ENCODE data around the gene HDHD5.

DNA sequence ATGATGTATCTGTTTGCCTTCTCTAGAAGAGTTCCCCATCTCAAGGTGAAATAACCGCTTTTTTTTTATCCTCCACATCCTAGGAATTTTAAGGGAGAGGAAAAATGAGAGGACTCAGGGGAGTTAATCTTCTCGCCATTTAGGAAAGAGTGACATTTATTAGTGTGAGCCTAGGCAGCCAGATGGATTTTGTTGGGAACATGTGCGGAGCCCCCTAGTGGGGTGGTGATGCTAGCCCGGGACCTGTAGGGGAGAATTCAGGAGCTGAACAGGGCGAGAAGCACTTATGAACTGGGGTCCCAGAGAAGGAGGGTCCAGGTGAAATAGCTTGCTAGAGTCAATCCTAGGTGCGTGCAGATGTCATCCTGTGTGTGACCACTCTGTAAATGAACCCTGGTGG, 63.5 kb downstream of the HDHD5 start:
- TF ChIP-seq POLR2A (IDR thresholded peaks at IDR 0.05) = no peak
- TF ChIP-seq, protein P1, sequence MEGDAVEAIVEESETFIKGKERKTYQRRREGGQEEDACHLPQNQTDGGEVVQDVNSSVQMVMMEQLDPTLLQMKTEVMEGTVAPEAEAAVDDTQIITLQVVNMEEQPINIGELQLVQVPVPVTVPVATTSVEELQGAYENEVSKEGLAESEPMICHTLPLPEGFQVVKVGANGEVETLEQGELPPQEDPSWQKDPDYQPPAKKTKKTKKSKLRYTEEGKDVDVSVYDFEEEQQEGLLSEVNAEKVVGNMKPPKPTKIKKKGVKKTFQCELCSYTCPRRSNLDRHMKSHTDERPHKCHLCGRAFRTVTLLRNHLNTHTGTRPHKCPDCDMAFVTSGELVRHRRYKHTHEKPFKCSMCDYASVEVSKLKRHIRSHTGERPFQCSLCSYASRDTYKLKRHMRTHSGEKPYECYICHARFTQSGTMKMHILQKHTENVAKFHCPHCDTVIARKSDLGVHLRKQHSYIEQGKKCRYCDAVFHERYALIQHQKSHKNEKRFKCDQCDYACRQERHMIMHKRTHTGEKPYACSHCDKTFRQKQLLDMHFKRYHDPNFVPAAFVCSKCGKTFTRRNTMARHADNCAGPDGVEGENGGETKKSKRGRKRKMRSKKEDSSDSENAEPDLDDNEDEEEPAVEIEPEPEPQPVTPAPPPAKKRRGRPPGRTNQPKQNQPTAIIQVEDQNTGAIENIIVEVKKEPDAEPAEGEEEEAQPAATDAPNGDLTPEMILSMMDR (IDR thresholded peaks at IDR 0.05) = no peak

All from uterus (tissue), 2 donors.